Smooth muscle cell (in vitro differentiated cells): ENCODE measurements around the gene HK1. TPM values are rescaled to one million over a fixed set of nuclear protein-coding genes. Genes with fewer than 3 reads are reported as not detected.

Experiments used
- DNase-seq: peaks from one replicate; lab custom pipeline; 2025; ENCODE audit not compliant: unreplicated experiment; lab: John Stamatoyannopoulos, UW
- H2AFZ ChIP-seq: fragments of 200-600 bp; sonication (generic); 2 replicates; pipeline ENCODE4 v1.6.0; 2016; ENCODE audit warnings: antibody characterized with exemption, low read depth, mild to moderate bottlenecking
- H3F3A ChIP-seq: fragments of 200-600 bp; sonication (generic); 2 replicates; pipeline ENCODE4 v1.6.0; 2017; ENCODE audit warnings: antibody characterized with exemption, low read depth
- H3K27ac ChIP-seq: fragments of 200-600 bp; sonication (generic); 2 replicates; pipeline ENCODE4 v1.5.1; 2016; ENCODE audit warnings: low read depth, mild to moderate bottlenecking
- H3K27me3 ChIP-seq: fragments of 200-600 bp; sonication (generic); 2 replicates; pipeline ENCODE4 v1.6.1; 2016; ENCODE audit warnings: low read depth, mild to moderate bottlenecking
- H3K36me3 ChIP-seq: fragments of 200-600 bp; sonication (generic); 2 replicates; pipeline ENCODE4 v1.5.1; 2016; ENCODE audit warnings: low read depth
- H3K4me1 ChIP-seq: fragments of 200-600 bp; sonication (generic); 2 replicates; pipeline ENCODE4 v1.5.1; 2016; ENCODE audit warnings: low read depth
- H3K4me2 ChIP-seq: fragments of 200-600 bp; sonication (generic); 2 replicates; pipeline ENCODE4 v1.6.0; 2016; ENCODE audit warnings: mild to moderate bottlenecking
- H3K4me3 ChIP-seq: fragments of 200-600 bp; sonication (generic); 2 replicates; pipeline ENCODE4 v1.5.1; 2016; ENCODE audit warnings: mild to moderate bottlenecking
- H3K79me2 ChIP-seq: fragments of 200-600 bp; sonication (generic); 2 replicates; pipeline ENCODE4 v1.6.0; 2016; ENCODE audit warnings: low read depth, mild to moderate bottlenecking
- H3K9ac ChIP-seq: fragments of 200-600 bp; sonication (generic); 2 replicates; pipeline ENCODE4 v1.6.0; 2016; ENCODE audit warnings: low read depth
- H3K9me3 ChIP-seq: fragments of 200-600 bp; sonication (generic); replicated peaks from 2 replicates; pipeline ENCODE4 v1.5.1; 2016; ENCODE audit warnings: low read depth
- H4K20me1 ChIP-seq: fragments of 200-600 bp; sonication (generic); 2 replicates; pipeline ENCODE4 v1.6.0; 2016; ENCODE audit warnings: low read depth
- CTCF ChIP-seq: fragments of 200-600 bp; sonication (generic); IDR thresholded peaks from 2 replicates; pipeline ENCODE4 v1.5.1; 2017; ENCODE audit warnings: borderline replicate concordance, mild to moderate bottlenecking, antibody characterized with exemption; ENCODE audit not compliant: insufficient read depth, poor library complexity, severe bottlenecking
- WGBS: methylation state at CpG from one replicate; pipeline ENCODE4 v1.1.7; 2016; ENCODE audit warnings: low lambda C conversion rate; 5-methylcytosine and 5-hydroxymethylcytosine counted together
- polyA plus RNA-seq: library from polyadenylated mRNA; unstranded; fragments of >200 nt; fragmentation: Nextera tagmentation; extraction: Ambion mirVana; gene quantifications from 2 replicates; pipeline ENCODE4 v1.2.1, GENCODE V29; 2016
- total RNA-seq: library from RNA; depleted of rRNA; stranded (reverse); fragments of >200 nt; gene quantifications from 2 replicates; pipeline ENCODE4 v1.2.3, GENCODE V29; 2014

Gene HK1
- total and polyA plus RNA-seq, 2 experiments from 2014 or later: 62.7 to 123 TPM

- no peak overlapping the region for H3K4me3 ChIP-seq
- H2AFZ ChIP-seq: no peak overlapping the region
- DNase-seq: no peak
- peaks cover 86% of the 10 kb centered on the region for H4K20me1 ChIP-seq
- WGBS: 89% methylated on average over 2 of the region's 2 CpGs
- H3K4me2 ChIP-seq: no peak overlapping the region
- H3F3A ChIP-seq: no peaks in the 10 kb centered on the region
- H3K9ac ChIP-seq: no peak overlapping the region
- peaks cover 66% of the 10 kb centered on the region for H3K79me2 ChIP-seq
- H3K9me3 ChIP-seq: no peaks in the 10 kb centered on the region
- peaks cover 4% of the 10 kb centered on the region for H3K4me1 ChIP-seq
- peaks cover 3% of the 10 kb centered on the region for H3K36me3 ChIP-seq
- no peaks in the 10 kb centered on the region for H3K27me3 ChIP-seq
- H3K27ac ChIP-seq: no peak overlapping the region
- no peak for TF ChIP-seq CTCF
Observed at GRCh38 chr10:69345402-69345801, 67.1 kb downstream of the HK1 start.

GRCh38 chr10:69345890-69346474 lies 67.7 kb downstream of the HK1 start:
- Histone ChIP-seq H3K79me2 (peaks cover 68% of the 10 kb centered on the region), H3K4me1 (peaks cover 4% of the 10 kb centered on the region), H3K9ac (no peak overlapping the region), H3K36me3 (peaks cover 4% of the 10 kb centered on the region), H3K27ac (no peak overlapping the region), H2AFZ (no peak overlapping the region), H3F3A (no peaks in the 10 kb centered on the region), H3K9me3 (no peaks in the 10 kb centered on the region), H3K4me3 (no peak overlapping the region), H3K27me3 (no peaks in the 10 kb centered on the region), H3K4me2 (no peak overlapping the region), H4K20me1 (peaks cover 81% of the 10 kb centered on the region)
- no peak for TF ChIP-seq CTCF
- WGBS: 57% methylated on average over 8 of the region's 8 CpGs
- no peak for DNase-seq

GRCh38 chr10:69346776-69347175 lies 68.5 kb downstream of the HK1 start:
- Histone ChIP-seq H3K4me2 (no peak overlapping the region), H3K27ac (no peak overlapping the region), H3K4me1 (peaks cover 4% of the 10 kb centered on the region), H3K27me3 (no peaks in the 10 kb centered on the region), H3K36me3 (peaks cover 4% of the 10 kb centered on the region), H3K9me3 (no peaks in the 10 kb centered on the region), H2AFZ (no peak overlapping the region), H3K79me2 (peaks cover 68% of the 10 kb centered on the region), H3K9ac (no peak overlapping the region), H4K20me1 (peaks cover 78% of the 10 kb centered on the region), H3K4me3 (no peak overlapping the region), H3F3A (no peaks in the 10 kb centered on the region)
- DNase-seq: no peak
- no peak for TF ChIP-seq CTCF
- WGBS: 94% methylated on average over 5 of the region's 5 CpGs

- H3K4me1 ChIP-seq: peaks cover 12% of the 10 kb centered on the region
- no peak overlapping the region for H3K9ac ChIP-seq
- no peak for TF ChIP-seq CTCF
- H3K4me2 ChIP-seq: no peak overlapping the region
- no peak for DNase-seq
- H3K79me2 ChIP-seq: peaks cover 49% of the 10 kb centered on the region
- no peaks in the 10 kb centered on the region for H3F3A ChIP-seq
- peaks cover 4% of the 10 kb centered on the region for H3K36me3 ChIP-seq
- H2AFZ ChIP-seq: no peak overlapping the region
- no peaks in the 10 kb centered on the region for H3K27me3 ChIP-seq
- H3K9me3 ChIP-seq: no peaks in the 10 kb centered on the region
- 83% methylated on average over 10 of the region's 10 CpGs for WGBS
- H4K20me1 ChIP-seq: peaks cover 72% of the 10 kb centered on the region
- no peak overlapping the region for H3K4me3 ChIP-seq
- peak overlapping the region; percentile 7 for H3K27ac ChIP-seq
Observed at GRCh38 chr10:69348816-69349541, 70.7 kb downstream of the HK1 start.
